ENCODE results near the gene MYADML2. TPM values are rescaled to one million over a fixed set of nuclear protein-coding genes. Genes with fewer than 3 reads are reported as not detected.

The MYADML2 gene
- total RNA-seq, 1 experiment from 2014 or later = 0.46 TPM

DNA sequence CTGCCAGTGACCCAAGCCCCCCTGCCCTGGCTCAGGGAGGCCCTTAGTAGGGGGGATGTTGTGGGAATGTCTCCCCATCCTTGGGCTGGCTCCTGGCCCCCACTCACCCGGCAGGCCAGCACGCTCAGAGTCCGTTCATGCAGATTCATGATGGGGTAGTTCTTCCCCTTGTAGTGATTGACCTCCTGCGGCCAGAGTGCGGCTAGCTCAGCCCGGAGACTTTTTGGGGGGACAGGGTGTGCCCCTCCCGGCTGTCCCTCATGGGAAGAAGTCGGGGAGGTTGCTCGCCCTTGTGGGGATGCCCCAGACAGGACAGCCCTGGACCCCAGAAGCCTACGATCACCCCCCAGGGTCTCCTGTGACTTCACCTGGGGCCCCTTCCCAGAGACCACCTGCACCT lies 41.0 kb downstream of the MYADML2 start (continued):
- no peak for TF ChIP-seq EMX1 (CRISPR knock-in tag; IDR thresholded peaks at IDR 0.05)
- TF ChIP-seq FOXP1 (CRISPR knock-in tag; IDR thresholded peaks at IDR 0.05; ENCODE audit: borderline replicate concordance) = no peak

DNA sequence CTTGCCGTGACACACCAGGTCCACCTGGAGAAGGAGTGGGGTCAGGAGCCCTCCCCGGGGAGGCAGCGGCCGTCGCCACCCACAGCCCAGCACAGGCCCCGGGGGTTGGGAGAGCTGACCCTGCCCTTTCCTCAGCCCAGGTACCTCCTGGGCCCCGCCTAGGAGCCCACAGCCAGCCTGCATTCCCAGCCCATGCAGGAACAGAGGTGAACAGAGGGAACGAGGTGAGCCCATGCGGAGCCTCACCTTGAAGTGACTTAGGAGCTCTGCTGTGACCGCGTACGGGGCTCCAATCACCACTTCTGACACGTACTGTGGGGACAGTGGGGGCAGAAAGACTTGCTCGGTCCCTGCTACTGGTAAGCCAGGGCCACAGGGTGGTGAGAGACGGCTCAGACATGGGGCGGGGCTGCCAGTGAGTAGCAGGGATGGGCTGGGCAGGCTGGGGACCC lies 41.6 kb downstream of the MYADML2 start:
- Mint-ChIP-seq H3K27me3 (ENCODE audit: low read depth) (peaks cover 13% of the 10 kb centered on the region), H3K27ac (no peak overlapping the region), H3K36me3 (no peaks in the 10 kb centered on the region; the same call in 1 of the 2 replicates), H3K4me3 (no peak overlapping the region), H3K9me3 (no peaks in the 10 kb centered on the region), H3K4me1 (peaks cover 3% of the 10 kb centered on the region; the same call in 1 of the 2 replicates)
- DNase-seq (ENCODE audit: low spot score) (no peak), ATAC-seq (no peak)
- TF ChIP-seq, protein P1, sequence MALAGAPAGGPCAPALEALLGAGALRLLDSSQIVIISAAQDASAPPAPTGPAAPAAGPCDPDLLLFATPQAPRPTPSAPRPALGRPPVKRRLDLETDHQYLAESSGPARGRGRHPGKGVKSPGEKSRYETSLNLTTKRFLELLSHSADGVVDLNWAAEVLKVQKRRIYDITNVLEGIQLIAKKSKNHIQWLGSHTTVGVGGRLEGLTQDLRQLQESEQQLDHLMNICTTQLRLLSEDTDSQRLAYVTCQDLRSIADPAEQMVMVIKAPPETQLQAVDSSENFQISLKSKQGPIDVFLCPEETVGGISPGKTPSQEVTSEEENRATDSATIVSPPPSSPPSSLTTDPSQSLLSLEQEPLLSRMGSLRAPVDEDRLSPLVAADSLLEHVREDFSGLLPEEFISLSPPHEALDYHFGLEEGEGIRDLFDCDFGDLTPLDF (CRISPR knock-in tag; IDR thresholded peaks at IDR 0.05) = no peak
- TF ChIP-seq ESRRA (CRISPR knock-in tag; IDR thresholded peaks at IDR 0.05; ENCODE audit: borderline replicate concordance) (no peak), ZNF416 (CRISPR knock-in tag; IDR thresholded peaks at IDR 0.05) (no peak), SOX15 (CRISPR knock-in tag; IDR thresholded peaks at IDR 0.05) (no peak), NR1H2 (CRISPR knock-in tag; IDR thresholded peaks at IDR 0.05) (no peak), JUN (CRISPR knock-in tag; IDR thresholded peaks at IDR 0.05) (no peak)
- TF ChIP-seq, protein P2, sequence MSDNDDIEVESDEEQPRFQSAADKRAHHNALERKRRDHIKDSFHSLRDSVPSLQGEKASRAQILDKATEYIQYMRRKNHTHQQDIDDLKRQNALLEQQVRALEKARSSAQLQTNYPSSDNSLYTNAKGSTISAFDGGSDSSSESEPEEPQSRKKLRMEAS (CRISPR knock-in tag; IDR thresholded peaks at IDR 0.05) = no peak
- TF ChIP-seq, protein P3, sequence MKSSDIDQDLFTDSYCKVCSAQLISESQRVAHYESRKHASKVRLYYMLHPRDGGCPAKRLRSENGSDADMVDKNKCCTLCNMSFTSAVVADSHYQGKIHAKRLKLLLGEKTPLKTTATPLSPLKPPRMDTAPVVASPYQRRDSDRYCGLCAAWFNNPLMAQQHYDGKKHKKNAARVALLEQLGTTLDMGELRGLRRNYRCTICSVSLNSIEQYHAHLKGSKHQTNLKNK (CRISPR knock-in tag; IDR thresholded peaks at IDR 0.05) = no peak
- CTCF ChIA-PET = no interaction called here
- POLR2A ChIA-PET = no interaction called here

DNA sequence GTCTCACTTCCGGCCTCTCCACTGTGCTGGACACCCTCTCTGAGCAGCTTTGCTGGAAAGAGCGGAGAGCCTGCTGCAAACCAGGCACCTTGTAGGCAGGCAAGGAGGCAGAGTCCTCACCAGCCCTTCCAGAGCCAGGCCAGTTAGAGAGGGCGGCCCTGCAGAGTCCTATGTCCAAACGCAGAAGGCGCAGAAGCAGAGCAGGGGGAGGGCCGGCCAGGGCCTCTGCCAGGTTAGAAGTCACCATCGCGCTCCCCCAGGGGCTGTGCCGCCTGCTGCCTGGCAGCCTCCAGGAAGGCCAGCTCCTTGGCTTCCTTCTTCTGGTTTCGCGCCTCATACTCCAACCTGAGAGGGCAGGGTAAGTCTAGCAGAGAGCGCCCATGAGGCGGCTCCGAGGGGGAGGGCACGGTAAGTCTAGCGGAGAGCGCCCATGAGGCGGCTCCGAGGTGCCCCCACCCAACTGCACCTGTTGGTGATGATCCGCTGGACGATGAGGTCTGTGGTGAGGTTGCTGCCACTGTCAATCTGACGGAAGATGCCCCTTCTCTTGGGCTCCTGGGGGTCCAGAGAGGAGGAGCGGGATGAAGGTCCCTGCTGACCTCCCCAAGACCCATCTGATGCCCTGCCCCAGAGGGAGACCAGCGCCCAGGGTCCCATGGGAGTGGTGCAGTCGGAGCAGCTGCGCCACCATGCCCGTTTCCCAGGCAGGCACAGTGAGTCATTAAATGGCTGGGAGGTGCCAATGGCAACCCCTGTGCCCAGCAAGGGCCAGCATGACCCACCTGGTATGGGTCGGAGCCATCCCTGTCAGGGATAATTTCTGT lies 42.2 kb downstream of the MYADML2 start:
- ATAC-seq (no peak), DNase-seq (ENCODE audit: low spot score) (no peak)
- Mint-ChIP-seq H3K27me3 (ENCODE audit: low read depth) (peaks cover 13% of the 10 kb centered on the region), H3K36me3 (peaks cover 6% of the 10 kb centered on the region; the same call in 1 of the 2 replicates), H3K27ac (no peak overlapping the region), H3K4me3 (no peak overlapping the region), H3K4me1 (no peaks in the 10 kb centered on the region), H3K9me3 (no peaks in the 10 kb centered on the region)
- CTCF ChIA-PET = no interaction called here
- TF ChIP-seq ZNF416 (CRISPR knock-in tag; IDR thresholded peaks at IDR 0.05) (no peak), ZNF671 (CRISPR knock-in tag; IDR thresholded peaks at IDR 0.05) (no peak), ETV6 (CRISPR knock-in tag; IDR thresholded peaks at IDR 0.05) (no peak)
- POLR2A ChIA-PET = no interaction called here

DNA sequence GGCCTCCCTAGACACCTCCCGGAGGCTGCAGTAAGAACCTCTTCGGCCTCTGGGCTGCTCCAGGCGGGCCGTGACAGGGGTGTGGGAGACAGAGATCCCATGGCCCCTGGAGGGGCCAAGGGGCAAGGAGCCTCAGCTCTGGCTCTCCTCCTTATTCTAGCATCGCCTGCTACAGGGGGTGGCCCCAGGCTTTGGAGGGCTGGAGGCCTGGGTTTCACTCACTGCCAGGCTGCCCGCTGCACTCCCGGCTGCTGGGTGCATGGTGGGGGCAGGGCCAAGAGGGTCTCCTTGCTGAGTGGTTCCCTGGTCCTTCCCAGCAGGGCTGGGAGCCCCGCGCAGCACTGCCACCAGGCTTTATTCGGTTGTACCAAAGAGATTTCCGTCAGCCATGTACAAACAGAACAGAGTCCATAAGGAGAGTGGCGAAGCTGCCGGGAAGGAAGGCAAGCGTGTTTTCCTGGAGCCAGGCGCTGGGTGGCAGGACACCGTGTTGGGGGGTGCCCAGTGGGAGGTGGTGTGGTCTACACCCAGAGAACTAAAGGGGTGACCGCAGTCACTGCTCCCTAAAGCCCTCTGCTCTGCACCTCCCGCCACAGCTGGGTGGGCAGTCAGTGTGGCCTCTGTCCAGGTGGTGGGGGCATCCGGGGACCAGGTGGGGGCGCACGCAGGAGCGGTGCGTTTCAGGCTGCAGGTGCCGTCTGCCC lies 43.0 kb downstream of the MYADML2 start:
- DNase-seq (ENCODE audit: low spot score) = no peak
- POLR2A ChIA-PET = no interaction called here
- H3K4me3 Mint-ChIP-seq = no peak overlapping the region
- no peaks in the 10 kb centered on the region for H3K4me1 Mint-ChIP-seq
- no peak overlapping the region for H3K27ac Mint-ChIP-seq
- ATAC-seq = no peak
- no peaks in the 10 kb centered on the region for H3K9me3 Mint-ChIP-seq
- H3K27me3 Mint-ChIP-seq (ENCODE audit: low read depth) = peaks cover 13% of the 10 kb centered on the region
- H3K36me3 Mint-ChIP-seq = peaks cover 7% of the 10 kb centered on the region; the same call in 1 of the 2 replicates
- CTCF ChIA-PET = interaction anchor here (1.3 kb wide), 1 partner anchor 34 kb away, joined by 5 read pairs; no protein-coding TSS in a partner anchor
- TF ChIP-seq FOXJ3 (CRISPR knock-in tag; IDR thresholded peaks at IDR 0.05; ENCODE audit: borderline replicate concordance) (no peak), ZNF138 (CRISPR knock-in tag; conservative IDR thresholded peaks at IDR 0.05) (no peak), ESRRA (CRISPR knock-in tag; IDR thresholded peaks at IDR 0.05; ENCODE audit: borderline replicate concordance) (no peak), TCF7 (CRISPR knock-in tag; IDR thresholded peaks at IDR 0.05; ENCODE audit: low read depth) (no peak), JAZF1 (CRISPR knock-in tag; IDR thresholded peaks at IDR 0.05) (no peak)
- TF ChIP-seq, protein P4, sequence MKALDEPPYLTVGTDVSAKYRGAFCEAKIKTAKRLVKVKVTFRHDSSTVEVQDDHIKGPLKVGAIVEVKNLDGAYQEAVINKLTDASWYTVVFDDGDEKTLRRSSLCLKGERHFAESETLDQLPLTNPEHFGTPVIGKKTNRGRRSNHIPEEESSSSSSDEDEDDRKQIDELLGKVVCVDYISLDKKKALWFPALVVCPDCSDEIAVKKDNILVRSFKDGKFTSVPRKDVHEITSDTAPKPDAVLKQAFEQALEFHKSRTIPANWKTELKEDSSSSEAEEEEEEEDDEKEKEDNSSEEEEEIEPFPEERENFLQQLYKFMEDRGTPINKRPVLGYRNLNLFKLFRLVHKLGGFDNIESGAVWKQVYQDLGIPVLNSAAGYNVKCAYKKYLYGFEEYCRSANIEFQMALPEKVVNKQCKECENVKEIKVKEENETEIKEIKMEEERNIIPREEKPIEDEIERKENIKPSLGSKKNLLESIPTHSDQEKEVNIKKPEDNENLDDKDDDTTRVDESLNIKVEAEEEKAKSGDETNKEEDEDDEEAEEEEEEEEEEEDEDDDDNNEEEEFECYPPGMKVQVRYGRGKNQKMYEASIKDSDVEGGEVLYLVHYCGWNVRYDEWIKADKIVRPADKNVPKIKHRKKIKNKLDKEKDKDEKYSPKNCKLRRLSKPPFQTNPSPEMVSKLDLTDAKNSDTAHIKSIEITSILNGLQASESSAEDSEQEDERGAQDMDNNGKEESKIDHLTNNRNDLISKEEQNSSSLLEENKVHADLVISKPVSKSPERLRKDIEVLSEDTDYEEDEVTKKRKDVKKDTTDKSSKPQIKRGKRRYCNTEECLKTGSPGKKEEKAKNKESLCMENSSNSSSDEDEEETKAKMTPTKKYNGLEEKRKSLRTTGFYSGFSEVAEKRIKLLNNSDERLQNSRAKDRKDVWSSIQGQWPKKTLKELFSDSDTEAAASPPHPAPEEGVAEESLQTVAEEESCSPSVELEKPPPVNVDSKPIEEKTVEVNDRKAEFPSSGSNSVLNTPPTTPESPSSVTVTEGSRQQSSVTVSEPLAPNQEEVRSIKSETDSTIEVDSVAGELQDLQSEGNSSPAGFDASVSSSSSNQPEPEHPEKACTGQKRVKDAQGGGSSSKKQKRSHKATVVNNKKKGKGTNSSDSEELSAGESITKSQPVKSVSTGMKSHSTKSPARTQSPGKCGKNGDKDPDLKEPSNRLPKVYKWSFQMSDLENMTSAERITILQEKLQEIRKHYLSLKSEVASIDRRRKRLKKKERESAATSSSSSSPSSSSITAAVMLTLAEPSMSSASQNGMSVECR (CRISPR knock-in tag; IDR thresholded peaks at IDR 0.05; ENCODE audit: borderline replicate concordance) = no peak
- TF ChIP-seq, protein P5, sequence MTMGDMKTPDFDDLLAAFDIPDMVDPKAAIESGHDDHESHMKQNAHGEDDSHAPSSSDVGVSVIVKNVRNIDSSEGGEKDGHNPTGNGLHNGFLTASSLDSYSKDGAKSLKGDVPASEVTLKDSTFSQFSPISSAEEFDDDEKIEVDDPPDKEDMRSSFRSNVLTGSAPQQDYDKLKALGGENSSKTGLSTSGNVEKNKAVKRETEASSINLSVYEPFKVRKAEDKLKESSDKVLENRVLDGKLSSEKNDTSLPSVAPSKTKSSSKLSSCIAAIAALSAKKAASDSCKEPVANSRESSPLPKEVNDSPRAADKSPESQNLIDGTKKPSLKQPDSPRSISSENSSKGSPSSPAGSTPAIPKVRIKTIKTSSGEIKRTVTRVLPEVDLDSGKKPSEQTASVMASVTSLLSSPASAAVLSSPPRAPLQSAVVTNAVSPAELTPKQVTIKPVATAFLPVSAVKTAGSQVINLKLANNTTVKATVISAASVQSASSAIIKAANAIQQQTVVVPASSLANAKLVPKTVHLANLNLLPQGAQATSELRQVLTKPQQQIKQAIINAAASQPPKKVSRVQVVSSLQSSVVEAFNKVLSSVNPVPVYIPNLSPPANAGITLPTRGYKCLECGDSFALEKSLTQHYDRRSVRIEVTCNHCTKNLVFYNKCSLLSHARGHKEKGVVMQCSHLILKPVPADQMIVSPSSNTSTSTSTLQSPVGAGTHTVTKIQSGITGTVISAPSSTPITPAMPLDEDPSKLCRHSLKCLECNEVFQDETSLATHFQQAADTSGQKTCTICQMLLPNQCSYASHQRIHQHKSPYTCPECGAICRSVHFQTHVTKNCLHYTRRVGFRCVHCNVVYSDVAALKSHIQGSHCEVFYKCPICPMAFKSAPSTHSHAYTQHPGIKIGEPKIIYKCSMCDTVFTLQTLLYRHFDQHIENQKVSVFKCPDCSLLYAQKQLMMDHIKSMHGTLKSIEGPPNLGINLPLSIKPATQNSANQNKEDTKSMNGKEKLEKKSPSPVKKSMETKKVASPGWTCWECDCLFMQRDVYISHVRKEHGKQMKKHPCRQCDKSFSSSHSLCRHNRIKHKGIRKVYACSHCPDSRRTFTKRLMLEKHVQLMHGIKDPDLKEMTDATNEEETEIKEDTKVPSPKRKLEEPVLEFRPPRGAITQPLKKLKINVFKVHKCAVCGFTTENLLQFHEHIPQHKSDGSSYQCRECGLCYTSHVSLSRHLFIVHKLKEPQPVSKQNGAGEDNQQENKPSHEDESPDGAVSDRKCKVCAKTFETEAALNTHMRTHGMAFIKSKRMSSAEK (CRISPR knock-in tag; IDR thresholded peaks at IDR 0.05; ENCODE audit: borderline replicate concordance) = no peak
